ENCODE measurements around the gene KCNQ5.

- TF ChIP-seq CTCF (IDR thresholded peaks at IDR 0.05) (no peak), POLR2A (IDR thresholded peaks at IDR 0.05) (no peak)
Measured at GRCh38 chr6:72675396-72675795, 53.5 kb downstream of the KCNQ5 start.
